ENCODE measurements around the gene LRRC51. TPM values are rescaled to one million over a fixed set of nuclear protein-coding genes. Genes with fewer than 3 reads are reported as not detected.
A peak's percentile ranks its signal among the peaks of the same experiment; 100 is the strongest.

Gene LRRC51
- polyA plus RNA-seq, 2 donors = 3.1 to 4.6 TPM

GRCh38 chr11:72083414-72083813, 2.8 kb downstream of the LRRC51 start:
- no peaks in the 10 kb centered on the region for H3K9me3 ChIP-seq (ENCODE audit: control insufficient read depth in 2 of 2, insufficient read depth in 1 of 2, low read depth in 1 of 2, low read length in 1 of 2)
- no peaks in the 10 kb centered on the region for H3K27me3 ChIP-seq (ENCODE audit: control insufficient read depth in 1 of 2, insufficient read depth in 2 of 2, low read length in 2 of 2)
- H3K27ac ChIP-seq (ENCODE audit: low read depth in 2 of 2, low read length in 1 of 2) = peak overlapping the region in 1 of 2 donors; percentile 55
- 77 to 90% methylated on average over 2 of the region's 2 CpGs for WGBS, 2 donors
- no peak overlapping the region for H3K4me3 ChIP-seq (ENCODE audit: low read depth in 1 of 2, low read length in 2 of 2)
- peaks cover 0 to 7% of the 10 kb centered on the region in 2 donors for H3K4me1 ChIP-seq (ENCODE audit: control insufficient read depth in 2 of 2, insufficient read depth in 2 of 2, low read length in 1 of 2)
- H3K36me3 ChIP-seq (ENCODE audit: control insufficient read depth in 2 of 2, insufficient read depth in 2 of 2, low read length in 1 of 2) = peaks cover 0 to 4% of the 10 kb centered on the region in 2 donors

- Histone ChIP-seq H3K27me3 (ENCODE audit: control insufficient read depth in 1 of 2, insufficient read depth in 2 of 2, low read length in 2 of 2) (no peaks in the 10 kb centered on the region), H3K4me1 (ENCODE audit: control insufficient read depth in 2 of 2, insufficient read depth in 2 of 2, low read length in 1 of 2) (peaks cover 0 to 7% of the 10 kb centered on the region in 2 donors), H3K36me3 (ENCODE audit: control insufficient read depth in 2 of 2, insufficient read depth in 2 of 2, low read length in 1 of 2) (peaks cover 0 to 4% of the 10 kb centered on the region in 2 donors), H3K4me3 (ENCODE audit: low read depth in 1 of 2, low read length in 2 of 2) (no peak overlapping the region), H3K9me3 (ENCODE audit: control insufficient read depth in 2 of 2, insufficient read depth in 1 of 2, low read depth in 1 of 2, low read length in 1 of 2) (no peaks in the 10 kb centered on the region), H3K27ac (ENCODE audit: low read depth in 2 of 2, low read length in 1 of 2) (no peak overlapping the region)
- WGBS, 2 donors = 54 to 68% methylated on average over 4 of the region's 4 CpGs
Measured at GRCh38 chr11:72084076-72084475, 3.4 kb downstream of the LRRC51 start.

- peak overlapping the region in 1 of 2 donors; percentile 13 for H3K27ac ChIP-seq (ENCODE audit: low read depth in 2 of 2, low read length in 1 of 2)
- peaks cover 0 to 7% of the 10 kb centered on the region in 2 donors for H3K4me1 ChIP-seq (ENCODE audit: control insufficient read depth in 2 of 2, insufficient read depth in 2 of 2, low read length in 1 of 2)
- H3K36me3 ChIP-seq (ENCODE audit: control insufficient read depth in 2 of 2, insufficient read depth in 2 of 2, low read length in 1 of 2) = peaks cover 0 to 4% of the 10 kb centered on the region in 2 donors
- no peaks in the 10 kb centered on the region for H3K27me3 ChIP-seq (ENCODE audit: control insufficient read depth in 1 of 2, insufficient read depth in 2 of 2, low read length in 2 of 2)
- no peaks in the 10 kb centered on the region for H3K9me3 ChIP-seq (ENCODE audit: control insufficient read depth in 2 of 2, insufficient read depth in 1 of 2, low read depth in 1 of 2, low read length in 1 of 2)
- H3K4me3 ChIP-seq (ENCODE audit: low read depth in 1 of 2, low read length in 2 of 2) = no peak overlapping the region
- 69 to 76% methylated on average over 1 of the region's 1 CpG for WGBS, 2 donors
Measured at GRCh38 chr11:72084965-72085364, 4.3 kb downstream of the LRRC51 start.

- Histone ChIP-seq H3K27ac (ENCODE audit: low read depth in 2 of 2, low read length in 1 of 2) (no peak overlapping the region), H3K27me3 (ENCODE audit: control insufficient read depth in 1 of 2, insufficient read depth in 2 of 2, low read length in 2 of 2) (no peaks in the 10 kb centered on the region), H3K36me3 (ENCODE audit: control insufficient read depth in 2 of 2, insufficient read depth in 2 of 2, low read length in 1 of 2) (peaks cover 1 to 4% of the 10 kb centered on the region in 2 donors), H3K4me3 (ENCODE audit: low read depth in 1 of 2, low read length in 2 of 2) (no peak overlapping the region), H3K9me3 (ENCODE audit: control insufficient read depth in 2 of 2, insufficient read depth in 1 of 2, low read depth in 1 of 2, low read length in 1 of 2) (no peaks in the 10 kb centered on the region), H3K4me1 (ENCODE audit: control insufficient read depth in 2 of 2, insufficient read depth in 2 of 2, low read length in 1 of 2) (peaks cover 0 to 7% of the 10 kb centered on the region in 2 donors)
- WGBS, 2 donors = 86 to 91% methylated on average over 3 of the region's 3 CpGs
Measured at GRCh38 chr11:72085621-72086351, 5.1 kb downstream of the LRRC51 start.

GRCh38 chr11:72088076-72088808, 7.6 kb downstream of the LRRC51 start:
- Histone ChIP-seq H3K27me3 (ENCODE audit: control insufficient read depth in 1 of 2, insufficient read depth in 2 of 2, low read length in 2 of 2) (no peaks in the 10 kb centered on the region), H3K27ac (ENCODE audit: low read depth in 2 of 2, low read length in 1 of 2) (peak overlapping the region in 1 of 2 donors; percentile 47), H3K4me3 (ENCODE audit: low read depth in 1 of 2, low read length in 2 of 2) (no peak overlapping the region), H3K36me3 (ENCODE audit: control insufficient read depth in 2 of 2, insufficient read depth in 2 of 2, low read length in 1 of 2) (peaks cover 1 to 6% of the 10 kb centered on the region in 2 donors), H3K4me1 (ENCODE audit: control insufficient read depth in 2 of 2, insufficient read depth in 2 of 2, low read length in 1 of 2) (peaks cover 0 to 3% of the 10 kb centered on the region in 2 donors), H3K9me3 (ENCODE audit: control insufficient read depth in 2 of 2, insufficient read depth in 1 of 2, low read depth in 1 of 2, low read length in 1 of 2) (no peaks in the 10 kb centered on the region)
- WGBS, 2 donors = 73 to 74% methylated on average over 4 of the region's 4 CpGs

- Histone ChIP-seq H3K27ac (ENCODE audit: low read depth in 2 of 2, low read length in 1 of 2) (peak overlapping the region; percentile 2 to 22), H3K4me1 (ENCODE audit: control insufficient read depth in 2 of 2, insufficient read depth in 2 of 2, low read length in 1 of 2) (no peaks in the 10 kb centered on the region), H3K9me3 (ENCODE audit: control insufficient read depth in 2 of 2, insufficient read depth in 1 of 2, low read depth in 1 of 2, low read length in 1 of 2) (no peaks in the 10 kb centered on the region), H3K27me3 (ENCODE audit: control insufficient read depth in 1 of 2, insufficient read depth in 2 of 2, low read length in 2 of 2) (no peaks in the 10 kb centered on the region), H3K4me3 (ENCODE audit: low read depth in 1 of 2, low read length in 2 of 2) (no peak overlapping the region), H3K36me3 (ENCODE audit: control insufficient read depth in 2 of 2, insufficient read depth in 2 of 2, low read length in 1 of 2) (peaks cover 7 to 10% of the 10 kb centered on the region in 2 donors)
- 37 to 47% methylated on average over 4 of the region's 4 CpGs for WGBS, 2 donors
Measured at GRCh38 chr11:72091292-72091691, 10.6 kb downstream of the LRRC51 start.

GRCh38 chr11:72098741-72099140, 18.1 kb downstream of the LRRC51 start:
- no peak overlapping the region for H3K27ac ChIP-seq (ENCODE audit: low read depth in 2 of 2, low read length in 1 of 2)
- no peak overlapping the region for H3K4me3 ChIP-seq (ENCODE audit: low read depth in 1 of 2, low read length in 2 of 2)
- H3K36me3 ChIP-seq (ENCODE audit: control insufficient read depth in 2 of 2, insufficient read depth in 2 of 2, low read length in 1 of 2) = peaks cover 18 to 25% of the 10 kb centered on the region in 2 donors

GRCh38 chr11:72100009-72100408, 19.4 kb downstream of the LRRC51 start:
- WGBS, 2 donors = 80 to 85% methylated on average over 3 of the region's 3 CpGs
- no peak overlapping the region for H3K27ac ChIP-seq (ENCODE audit: low read depth in 2 of 2, low read length in 1 of 2)
- no peak overlapping the region for H3K4me3 ChIP-seq (ENCODE audit: low read depth in 1 of 2, low read length in 2 of 2)
- no peaks in the 10 kb centered on the region for H3K9me3 ChIP-seq (ENCODE audit: control insufficient read depth in 2 of 2, insufficient read depth in 1 of 2, low read depth in 1 of 2, low read length in 1 of 2)
- H3K4me1 ChIP-seq (ENCODE audit: control insufficient read depth in 2 of 2, insufficient read depth in 2 of 2, low read length in 1 of 2) = peaks cover 6 to 17% of the 10 kb centered on the region in 2 donors
- no peaks in the 10 kb centered on the region for H3K27me3 ChIP-seq (ENCODE audit: control insufficient read depth in 1 of 2, insufficient read depth in 2 of 2, low read length in 2 of 2)
- H3K36me3 ChIP-seq (ENCODE audit: control insufficient read depth in 2 of 2, insufficient read depth in 2 of 2, low read length in 1 of 2) = peaks cover 18 to 19% of the 10 kb centered on the region in 2 donors

More at GRCh38 chr11:72098741-72099140, 18.1 kb downstream of the LRRC51 start:
- no peaks in the 10 kb centered on the region for H3K27me3 ChIP-seq (ENCODE audit: control insufficient read depth in 1 of 2, insufficient read depth in 2 of 2, low read length in 2 of 2)
- H3K4me1 ChIP-seq (ENCODE audit: control insufficient read depth in 2 of 2, insufficient read depth in 2 of 2, low read length in 1 of 2) = peaks cover 6 to 17% of the 10 kb centered on the region in 2 donors
- no peaks in the 10 kb centered on the region for H3K9me3 ChIP-seq (ENCODE audit: control insufficient read depth in 2 of 2, insufficient read depth in 1 of 2, low read depth in 1 of 2, low read length in 1 of 2)
- 96 to 100% methylated on average over 3 of the region's 3 CpGs for WGBS, 2 donors

- no peak overlapping the region for H3K4me3 ChIP-seq (ENCODE audit: low read depth in 1 of 2, low read length in 2 of 2)
- H3K36me3 ChIP-seq (ENCODE audit: control insufficient read depth in 2 of 2, insufficient read depth in 2 of 2, low read length in 1 of 2) = peaks cover 18 to 19% of the 10 kb centered on the region in 2 donors
- peaks cover 6 to 17% of the 10 kb centered on the region in 2 donors for H3K4me1 ChIP-seq (ENCODE audit: control insufficient read depth in 2 of 2, insufficient read depth in 2 of 2, low read length in 1 of 2)
- H3K27me3 ChIP-seq (ENCODE audit: control insufficient read depth in 1 of 2, insufficient read depth in 2 of 2, low read length in 2 of 2) = no peaks in the 10 kb centered on the region
- H3K9me3 ChIP-seq (ENCODE audit: control insufficient read depth in 2 of 2, insufficient read depth in 1 of 2, low read depth in 1 of 2, low read length in 1 of 2) = no peaks in the 10 kb centered on the region
- no peak overlapping the region for H3K27ac ChIP-seq (ENCODE audit: low read depth in 2 of 2, low read length in 1 of 2)
- 80 to 83% methylated on average over 1 of the region's 1 CpG for WGBS, 2 donors
Measured at GRCh38 chr11:72100462-72100861, 19.8 kb downstream of the LRRC51 start.

Measured in esophagus (tissue), 2 donors.